Ramos (cell line): ENCODE results near the gene OTOA.
"Not testable (repeated sequence)": the region's sequence is repeated elsewhere in the genome, so short reads cannot be mapped to it uniquely, and the experiment has no call there.

Experiments used
- in situ Hi-C: fragments of 300-500 bp; cut with MboI; formaldehyde crosslinking; loops from one replicate; pipeline ENCODE4 v1.14.3; 2022; ENCODE audit warnings: low sequenced_read_pairs; ENCODE audit not compliant: unreplicated experiment

OTOA gene

DNA sequence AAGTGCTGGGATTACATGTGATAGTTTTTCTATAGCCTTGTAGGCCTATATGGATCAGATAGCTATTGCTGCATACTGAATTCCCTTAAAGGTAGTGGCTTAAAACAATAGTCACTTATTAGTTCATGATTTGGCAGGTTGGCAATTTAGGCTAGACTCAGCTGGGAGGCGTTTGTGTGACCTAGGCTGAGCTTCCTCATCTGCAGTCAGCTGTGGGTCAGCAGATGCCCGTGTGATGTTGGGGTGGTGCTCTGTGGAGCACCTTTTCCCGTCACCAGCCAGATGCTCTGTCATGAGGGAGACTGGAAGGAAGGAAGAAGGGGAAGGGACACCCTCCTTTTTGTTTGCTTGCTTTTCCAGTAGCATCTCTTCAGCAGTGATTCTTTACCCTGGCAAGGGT, 129.5 kb downstream of the OTOA start:
- in situ Hi-C loops, result not testable (repeated sequence)

DNA sequence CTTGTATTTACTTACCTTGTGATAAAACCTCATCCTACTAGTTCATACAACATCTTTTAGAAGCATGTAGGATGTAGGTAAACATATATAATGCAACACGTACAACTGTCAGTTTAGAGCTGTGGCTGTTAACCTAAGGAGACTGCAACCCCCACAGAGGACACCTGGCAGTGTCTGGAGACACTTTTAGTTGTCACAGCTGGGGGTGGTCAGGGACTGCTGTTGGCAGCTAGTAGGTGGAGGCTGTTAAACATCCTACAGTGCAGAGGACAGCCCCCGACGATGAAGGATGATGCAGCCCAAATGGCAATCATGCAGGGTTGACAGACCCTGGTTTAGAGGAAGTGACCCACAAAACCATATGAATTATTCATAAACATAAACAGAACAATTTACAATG, 134.8 kb downstream of the OTOA start:
- in situ Hi-C loops, result not testable (repeated sequence)

DNA sequence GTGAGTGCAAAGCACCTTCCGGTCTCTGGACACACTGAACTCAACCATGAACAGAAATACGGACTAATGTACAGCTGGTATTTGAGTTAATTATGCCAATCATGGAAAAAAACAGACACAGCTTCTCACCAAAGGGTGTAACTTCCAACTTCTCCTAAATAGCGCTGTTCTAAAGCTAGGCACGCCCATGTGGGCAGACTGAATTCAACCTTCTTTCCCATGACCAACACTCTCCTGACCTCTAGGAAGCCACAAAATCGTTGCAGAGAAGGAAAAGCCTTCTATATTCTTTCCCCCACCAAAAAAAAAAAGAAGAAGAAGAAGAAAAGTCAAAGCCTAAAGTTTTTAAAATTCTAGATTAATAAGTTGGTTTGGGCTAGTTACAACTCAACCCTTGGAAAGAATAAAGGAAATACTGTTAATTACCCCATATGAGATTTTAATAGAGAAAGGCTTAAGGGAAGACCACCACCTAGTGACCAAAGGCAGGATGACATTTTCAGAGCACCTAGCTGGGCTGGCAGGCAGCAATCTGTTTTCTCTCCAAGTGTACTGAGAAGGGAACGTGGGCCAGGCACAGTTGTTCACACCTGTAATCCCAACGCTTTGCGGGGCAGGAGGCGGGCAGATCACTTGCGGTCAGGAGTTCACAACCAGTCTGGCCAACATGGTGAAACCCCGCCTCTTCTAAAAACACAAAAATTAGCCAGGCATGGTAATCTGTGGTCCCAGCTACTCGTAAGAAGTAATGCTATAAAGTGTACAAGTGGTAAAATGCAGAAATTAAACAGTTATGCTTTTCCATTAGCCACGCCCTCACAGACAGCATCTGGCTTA, 138.0 kb downstream of the OTOA start:
- in situ Hi-C loops, result not testable (repeated sequence)

DNA sequence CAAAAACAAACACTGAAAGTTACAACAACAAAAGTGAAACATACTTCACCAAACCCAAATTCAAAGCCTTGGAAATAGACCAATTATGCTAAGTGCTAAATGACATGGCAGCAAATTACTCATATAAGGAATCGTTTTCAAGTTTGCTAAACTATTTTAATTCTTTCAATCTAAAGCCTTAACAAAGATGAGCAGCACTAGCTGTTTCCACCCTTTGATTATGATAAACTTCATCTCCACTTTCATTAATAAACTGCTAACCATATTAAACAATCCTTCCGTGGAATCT, 138.6 kb downstream of the OTOA start:
- in situ Hi-C loops, result not testable (repeated sequence)
